HEK293 (cell line): ENCODE measurements around the gene FAXC.

Source experiments
- TCF7L2 ChIP-seq: IDR thresholded peaks from 2 replicates; pipeline ENCODE4 v1.6.1; 2011; ENCODE audit warnings: low read depth, mild to moderate bottlenecking, inconsistent platforms, low read length, moderate library complexity, borderline replicate concordance
- ZBTB20 ChIP-seq: fragments of 450-650 bp; formaldehyde crosslinking; IDR thresholded peaks from 2 replicates; pipeline ENCODE4 v1.5.1; 2016; ENCODE audit warnings: missing biosample characterization, missing genetic modification characterization
- ZBTB21 ChIP-seq: fragments of 450-650 bp; formaldehyde crosslinking; IDR thresholded peaks from 2 replicates; pipeline ENCODE4 v1.5.1; 2017; ENCODE audit warnings: missing biosample characterization, missing genetic modification characterization
- ZNF202 ChIP-seq: fragments of 450-650 bp; formaldehyde crosslinking; IDR thresholded peaks from 2 replicates; pipeline ENCODE4 v1.5.1; 2016; ENCODE audit warnings: missing biosample characterization, missing genetic modification characterization, borderline replicate concordance
- ZNF350 ChIP-seq: fragments of 450-650 bp; formaldehyde crosslinking; IDR thresholded peaks from 2 replicates; pipeline ENCODE4 v1.5.0; 2017; ENCODE audit warnings: missing biosample characterization, mild to moderate bottlenecking, missing genetic modification characterization
- ZNF530 ChIP-seq: fragments of 450-650 bp; formaldehyde crosslinking; IDR thresholded peaks from 2 replicates; pipeline ENCODE4 v1.5.1; 2016; ENCODE audit warnings: low read depth, missing biosample characterization, missing genetic modification characterization
- ZNF585B ChIP-seq: fragments of 450-650 bp; formaldehyde crosslinking; IDR thresholded peaks from 2 replicates; pipeline ENCODE4 v1.5.1; 2016; ENCODE audit warnings: missing biosample characterization, missing genetic modification characterization
- TF ChIP-seq, protein P1 (sequence below): fragments of 450-650 bp; formaldehyde crosslinking; IDR thresholded peaks from 2 replicates; pipeline ENCODE4 v1.5.1; 2016; ENCODE audit warnings: missing biosample characterization, missing genetic modification characterization
- TF ChIP-seq, protein P2 (sequence below): fragments of 450-650 bp; IDR thresholded peaks from 2 replicates; pipeline ENCODE4 v1.5.1; 2018; ENCODE audit warnings: missing biosample characterization, mild to moderate bottlenecking, missing genetic modification characterization
- TF ChIP-seq, protein P3 (sequence below): fragments of 450-650 bp; formaldehyde crosslinking; IDR thresholded peaks from 2 replicates; pipeline ENCODE4 v1.5.1; 2017; ENCODE audit warnings: missing biosample characterization, mild to moderate bottlenecking, missing genetic modification characterization, moderate library complexity
- TF ChIP-seq, protein P4 (sequence below): fragments of 450-650 bp; formaldehyde crosslinking; IDR thresholded peaks from 2 replicates; pipeline ENCODE4 v1.5.1; 2016; ENCODE audit warnings: missing biosample characterization, missing genetic modification characterization

DNA sequence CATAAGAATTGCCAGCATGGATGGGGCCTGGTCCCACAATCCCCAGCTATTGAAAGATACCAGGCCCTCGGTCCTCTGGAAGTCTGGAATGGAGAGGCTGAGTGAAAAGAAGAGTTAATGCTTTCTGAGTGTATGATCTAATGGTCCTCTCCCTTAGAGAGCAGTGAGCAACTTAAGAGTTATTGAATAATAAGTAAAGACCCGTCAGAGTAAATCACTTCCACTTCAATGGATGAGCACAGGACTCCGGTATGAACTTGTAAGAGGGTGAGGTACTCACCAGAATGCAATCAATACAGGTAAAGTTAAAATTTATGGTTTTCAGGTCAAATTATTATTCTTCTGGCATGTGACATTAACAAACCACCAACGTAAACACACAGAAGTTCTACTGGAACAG lies 39.9 kb downstream of the FAXC start:
- TF ChIP-seq ZBTB20 (tag by site-specific recombination), result no peak
- TF ChIP-seq, protein P1, sequence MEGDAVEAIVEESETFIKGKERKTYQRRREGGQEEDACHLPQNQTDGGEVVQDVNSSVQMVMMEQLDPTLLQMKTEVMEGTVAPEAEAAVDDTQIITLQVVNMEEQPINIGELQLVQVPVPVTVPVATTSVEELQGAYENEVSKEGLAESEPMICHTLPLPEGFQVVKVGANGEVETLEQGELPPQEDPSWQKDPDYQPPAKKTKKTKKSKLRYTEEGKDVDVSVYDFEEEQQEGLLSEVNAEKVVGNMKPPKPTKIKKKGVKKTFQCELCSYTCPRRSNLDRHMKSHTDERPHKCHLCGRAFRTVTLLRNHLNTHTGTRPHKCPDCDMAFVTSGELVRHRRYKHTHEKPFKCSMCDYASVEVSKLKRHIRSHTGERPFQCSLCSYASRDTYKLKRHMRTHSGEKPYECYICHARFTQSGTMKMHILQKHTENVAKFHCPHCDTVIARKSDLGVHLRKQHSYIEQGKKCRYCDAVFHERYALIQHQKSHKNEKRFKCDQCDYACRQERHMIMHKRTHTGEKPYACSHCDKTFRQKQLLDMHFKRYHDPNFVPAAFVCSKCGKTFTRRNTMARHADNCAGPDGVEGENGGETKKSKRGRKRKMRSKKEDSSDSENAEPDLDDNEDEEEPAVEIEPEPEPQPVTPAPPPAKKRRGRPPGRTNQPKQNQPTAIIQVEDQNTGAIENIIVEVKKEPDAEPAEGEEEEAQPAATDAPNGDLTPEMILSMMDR (tag by site-specific recombination), result no peak
- no peak for TF ChIP-seq ZNF585B (tag by site-specific recombination)
- no peak for TF ChIP-seq TCF7L2
- no peak for TF ChIP-seq ZNF530
- TF ChIP-seq ZBTB21 (tag by site-specific recombination), result no peak
- TF ChIP-seq, protein P2, sequence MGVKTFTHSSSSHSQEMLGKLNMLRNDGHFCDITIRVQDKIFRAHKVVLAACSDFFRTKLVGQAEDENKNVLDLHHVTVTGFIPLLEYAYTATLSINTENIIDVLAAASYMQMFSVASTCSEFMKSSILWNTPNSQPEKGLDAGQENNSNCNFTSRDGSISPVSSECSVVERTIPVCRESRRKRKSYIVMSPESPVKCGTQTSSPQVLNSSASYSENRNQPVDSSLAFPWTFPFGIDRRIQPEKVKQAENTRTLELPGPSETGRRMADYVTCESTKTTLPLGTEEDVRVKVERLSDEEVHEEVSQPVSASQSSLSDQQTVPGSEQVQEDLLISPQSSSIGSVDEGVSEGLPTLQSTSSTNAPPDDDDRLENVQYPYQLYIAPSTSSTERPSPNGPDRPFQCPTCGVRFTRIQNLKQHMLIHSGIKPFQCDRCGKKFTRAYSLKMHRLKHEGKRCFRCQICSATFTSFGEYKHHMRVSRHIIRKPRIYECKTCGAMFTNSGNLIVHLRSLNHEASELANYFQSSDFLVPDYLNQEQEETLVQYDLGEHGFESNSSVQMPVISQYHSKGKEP (tag by site-specific recombination), result no peak
- TF ChIP-seq ZNF202, result no peak
- TF ChIP-seq, protein P3, sequence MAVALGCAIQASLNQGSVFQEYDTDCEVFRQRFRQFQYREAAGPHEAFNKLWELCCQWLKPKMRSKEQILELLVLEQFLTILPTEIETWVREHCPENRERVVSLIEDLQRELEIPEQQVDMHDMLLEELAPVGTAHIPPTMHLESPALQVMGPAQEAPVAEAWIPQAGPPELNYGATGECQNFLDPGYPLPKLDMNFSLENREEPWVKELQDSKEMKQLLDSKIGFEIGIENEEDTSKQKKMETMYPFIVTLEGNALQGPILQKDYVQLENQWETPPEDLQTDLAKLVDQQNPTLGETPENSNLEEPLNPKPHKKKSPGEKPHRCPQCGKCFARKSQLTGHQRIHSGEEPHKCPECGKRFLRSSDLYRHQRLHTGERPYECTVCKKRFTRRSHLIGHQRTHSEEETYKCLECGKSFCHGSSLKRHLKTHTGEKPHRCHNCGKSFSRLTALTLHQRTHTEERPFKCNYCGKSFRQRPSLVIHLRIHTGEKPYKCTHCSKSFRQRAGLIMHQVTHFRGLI (tag by site-specific recombination), result no peak
- no peak for TF ChIP-seq ZNF350 (tag by site-specific recombination)
- TF ChIP-seq, protein P4, sequence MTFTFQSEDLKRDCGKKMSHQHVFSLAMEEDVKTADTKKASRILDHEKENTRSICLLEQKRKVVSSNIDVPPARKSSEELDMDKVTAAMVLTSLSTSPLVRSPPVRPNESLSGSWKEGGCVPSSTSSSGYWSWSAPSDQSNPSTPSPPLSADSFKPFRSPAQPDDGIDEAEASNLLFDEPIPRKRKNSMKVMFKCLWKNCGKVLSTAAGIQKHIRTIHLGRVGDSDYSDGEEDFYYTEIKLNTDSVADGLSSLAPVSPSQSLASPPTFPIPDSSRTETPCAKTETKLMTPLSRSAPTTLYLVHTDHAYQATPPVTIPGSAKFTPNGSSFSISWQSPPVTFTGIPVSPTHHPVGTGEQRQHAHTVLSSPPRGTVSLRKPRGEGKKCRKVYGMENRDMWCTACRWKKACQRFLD (tag by site-specific recombination), result no peak
